Epidermal melanocyte (primary cell): ENCODE data around the gene ZNF473.

Source experiments
- DNase-seq: peaks from one replicate; pipeline ENCODE4 v3.0.0; 2011; ENCODE audit warnings: low spot score; ENCODE audit not compliant: insufficient read length

Gene ZNF473

GRCh38 chr19:50025794-50026549, at the start of gene ZNF473:
ZNF473 (plus strand) TSS chr19:50026005; CDS start chr19:50031083, 5,078 bp downstream.
- DNase-seq, result peak; percentile 89

GRCh38 chr19:49976496-49976895, 49.3 kb upstream of the ZNF473 start:
- no peak for DNase-seq

- no peak for DNase-seq
Observed at GRCh38 chr19:49977076-49977475, 48.7 kb upstream of the ZNF473 start.

GRCh38 chr19:49977881-49978280, 47.9 kb upstream of the ZNF473 start:
- DNase-seq, result no peak

DNA sequence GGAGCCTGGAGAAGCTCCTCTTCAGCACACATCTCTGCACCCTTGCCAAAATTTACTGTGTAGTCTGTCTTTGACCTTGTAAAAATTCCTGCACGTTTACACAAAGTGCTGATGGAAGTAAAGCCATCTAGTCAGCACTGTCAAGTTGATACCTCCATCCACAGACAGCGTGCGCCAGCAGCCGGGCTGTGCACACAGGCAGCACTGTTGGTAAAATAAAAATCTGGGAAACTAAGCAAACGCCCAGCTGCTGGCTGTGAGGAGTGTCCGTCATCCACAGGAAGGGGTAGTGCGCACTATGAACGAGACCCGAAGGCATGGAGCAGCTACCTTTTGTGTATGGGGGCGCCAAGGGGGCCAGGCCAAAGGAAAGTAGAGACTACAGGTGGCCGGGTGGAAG, 47.5 kb upstream of the ZNF473 start:
- no peak for DNase-seq

DNA sequence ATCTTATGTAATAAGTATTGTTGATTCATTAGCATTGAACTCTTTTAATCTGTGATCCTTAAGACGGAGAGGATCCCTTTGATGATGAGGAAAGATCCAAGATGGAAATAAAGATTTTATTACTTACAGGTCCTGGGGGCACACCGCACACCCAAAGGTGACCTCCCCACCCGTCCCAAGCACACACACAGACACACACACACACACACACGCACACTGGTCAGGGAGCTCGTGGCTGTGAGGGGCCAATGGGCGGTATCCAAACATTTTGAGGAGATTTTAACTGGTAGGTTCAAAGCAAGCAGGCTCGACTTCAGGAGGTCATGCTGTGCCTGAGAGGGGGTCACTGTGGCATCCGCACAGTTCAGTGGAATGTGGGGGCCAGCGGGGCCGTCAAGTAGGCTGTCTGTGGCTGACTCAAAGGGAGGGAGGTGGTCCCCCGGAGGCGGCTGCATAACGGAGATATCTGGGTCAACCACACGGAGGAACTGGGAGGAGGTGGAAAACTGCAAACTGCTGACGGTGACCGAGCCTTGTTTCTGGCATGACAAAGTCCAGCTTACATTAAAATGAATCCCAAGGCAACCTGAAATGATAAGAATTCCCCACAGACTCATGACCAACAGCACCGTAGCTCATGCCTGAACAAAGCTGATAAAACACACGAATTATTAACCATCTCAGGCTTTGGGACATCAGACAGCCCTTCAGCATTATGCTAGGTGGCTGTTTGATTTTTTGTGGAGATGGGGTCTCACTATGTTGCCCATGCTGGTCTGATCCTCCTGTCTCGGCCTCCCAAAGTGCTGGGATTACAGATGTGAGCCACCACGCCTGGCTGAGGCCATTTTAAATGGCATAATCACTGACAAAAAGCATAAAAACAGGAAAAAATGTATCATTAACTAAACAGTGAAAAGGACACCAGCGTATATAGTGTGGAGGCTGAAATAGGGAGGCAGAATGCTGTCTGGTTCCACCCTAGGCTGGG, 43.9 kb upstream of the ZNF473 start:
- DNase-seq, result no peak

GRCh38 chr19:49983645-49984229, 42.1 kb upstream of the ZNF473 start:
- DNase-seq, result no peak

- DNase-seq, result no peak
Observed at GRCh38 chr19:49984491-49984890, 41.3 kb upstream of the ZNF473 start.

- DNase-seq, result no peak
Observed at GRCh38 chr19:49985871-49986270, 39.9 kb upstream of the ZNF473 start.

- DNase-seq, result no peak
Observed at GRCh38 chr19:49986354-49986753, 39.5 kb upstream of the ZNF473 start.

DNA sequence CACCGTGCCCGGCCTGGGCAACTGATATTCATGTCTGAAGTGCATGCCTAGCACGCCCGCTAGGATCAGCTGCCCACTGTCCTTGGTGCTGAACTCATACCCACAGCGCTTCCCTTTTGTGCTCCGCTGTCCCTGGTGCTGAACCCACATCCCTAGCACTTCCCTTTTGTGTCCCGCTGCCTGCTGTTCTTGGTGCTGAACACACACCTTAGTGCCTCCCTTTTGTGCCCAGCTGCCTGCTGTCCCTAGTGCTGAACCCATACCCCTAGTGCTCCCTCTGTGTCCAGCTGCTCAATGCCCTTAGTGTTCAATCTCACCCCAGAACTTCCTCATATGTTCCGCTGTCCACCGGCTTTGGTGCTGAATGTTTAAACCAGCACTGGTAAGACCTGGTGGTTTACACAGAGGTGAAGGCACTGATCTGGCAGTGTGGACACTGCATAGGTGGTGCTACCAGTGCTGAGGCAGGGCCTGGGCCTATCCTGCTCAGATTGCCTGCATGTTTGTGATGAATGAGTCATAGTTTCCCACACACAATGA, 38.6 kb upstream of the ZNF473 start:
- no peak for DNase-seq

DNA sequence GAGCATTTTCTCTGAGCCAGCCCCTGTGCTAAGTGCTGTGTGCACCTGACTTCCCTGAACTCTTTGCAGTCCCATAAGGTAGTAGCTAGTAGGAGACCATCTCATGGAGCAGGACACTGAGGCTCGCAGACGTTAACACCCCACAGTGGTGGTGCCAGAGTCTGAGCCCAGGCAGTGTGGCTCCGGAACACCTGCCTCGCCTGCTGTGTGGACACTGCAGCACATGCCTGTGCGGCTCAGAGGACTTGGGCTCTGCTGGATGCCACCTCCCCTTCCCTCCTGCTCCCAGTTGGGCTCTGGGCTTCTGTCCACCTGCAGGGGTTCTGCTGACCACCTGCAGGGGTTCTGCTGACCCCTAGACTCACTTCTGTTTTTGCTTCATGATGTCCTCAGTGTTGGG, 37.8 kb upstream of the ZNF473 start:
- DNase-seq, result no peak

DNA sequence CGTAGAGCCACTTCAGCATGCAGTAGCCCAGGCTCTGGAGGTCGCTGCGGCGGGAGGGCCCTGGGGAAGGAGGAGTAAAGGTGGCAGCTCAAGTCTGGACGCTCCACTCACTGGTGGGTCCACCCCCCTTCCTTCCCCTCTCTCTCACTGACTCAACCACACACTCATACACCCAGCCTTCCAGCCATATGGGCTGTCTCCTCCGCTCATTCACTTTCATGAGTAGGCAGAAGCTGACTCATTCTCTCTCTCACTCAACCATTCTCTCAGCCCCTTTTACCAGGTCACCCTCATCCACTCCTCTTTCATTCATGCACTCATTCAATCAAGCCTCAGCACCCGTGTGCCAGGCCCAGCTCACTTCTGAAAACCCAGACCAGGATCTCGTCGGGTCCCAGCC, 37.4 kb upstream of the ZNF473 start:
- DNase-seq, result no peak

DNA sequence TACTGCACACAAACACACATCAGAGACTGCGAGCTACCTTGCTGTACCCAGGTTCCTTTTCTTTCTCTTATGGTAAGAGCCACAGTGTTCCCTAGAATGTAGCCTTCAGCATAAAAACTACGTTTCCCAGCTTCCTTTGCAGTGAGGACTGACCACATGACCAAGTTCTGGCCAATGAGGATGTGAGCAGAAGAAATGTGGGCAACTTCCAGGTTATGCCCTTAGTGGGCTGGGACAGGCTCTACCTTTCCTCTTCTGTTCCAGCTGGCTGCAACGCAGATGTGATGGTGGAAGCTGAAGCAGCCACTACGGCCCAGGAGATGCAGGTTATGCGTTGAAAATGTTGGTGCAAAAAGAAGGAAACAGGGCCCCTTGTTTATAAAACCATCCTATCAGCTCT, 28.1 kb upstream of the ZNF473 start:
- DNase-seq, result no peak

DNA sequence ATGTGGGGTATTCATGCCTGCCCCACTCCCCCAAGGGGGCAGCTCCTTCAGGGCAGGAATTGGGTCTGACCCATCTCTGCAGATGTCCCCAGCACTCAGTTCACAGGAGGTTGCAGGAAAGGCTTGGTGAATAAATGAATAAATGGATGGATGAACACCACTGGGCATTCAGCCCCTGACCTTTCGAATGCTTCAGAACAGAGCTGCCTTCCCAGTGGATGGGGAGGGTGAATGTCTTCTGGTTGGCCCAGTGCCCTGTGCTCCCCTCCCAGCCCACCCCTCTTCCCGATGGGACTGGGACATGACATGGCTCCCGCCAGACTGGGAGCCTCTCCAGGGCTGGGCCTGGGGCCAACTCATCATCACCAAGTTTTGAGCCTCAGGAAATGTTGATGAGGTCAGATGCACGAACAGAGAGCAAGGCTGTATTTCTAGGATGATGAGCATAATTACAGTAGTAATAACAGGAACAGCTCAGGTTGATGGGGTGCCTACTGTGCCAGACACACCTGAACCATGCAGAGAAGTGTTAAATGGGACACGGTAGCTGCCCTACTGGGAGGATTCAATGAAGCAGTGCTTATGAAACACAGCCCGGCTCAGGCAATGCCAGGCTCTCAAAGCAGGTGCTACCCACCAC, 26.3 kb upstream of the ZNF473 start:
- no peak for DNase-seq

GRCh38 chr19:50000038-50000840, 25.6 kb upstream of the ZNF473 start:
- no peak for DNase-seq

GRCh38 chr19:50000841-50001557, 24.8 kb upstream of the ZNF473 start:
- DNase-seq, result no peak

GRCh38 chr19:50001775-50002174, 24.0 kb upstream of the ZNF473 start:
- DNase-seq, result no peak

- no peak for DNase-seq
Observed at GRCh38 chr19:50002386-50002960, 23.3 kb upstream of the ZNF473 start.
